ENCODE data around the gene FKBP5.

The FKBP5 gene

DNA sequence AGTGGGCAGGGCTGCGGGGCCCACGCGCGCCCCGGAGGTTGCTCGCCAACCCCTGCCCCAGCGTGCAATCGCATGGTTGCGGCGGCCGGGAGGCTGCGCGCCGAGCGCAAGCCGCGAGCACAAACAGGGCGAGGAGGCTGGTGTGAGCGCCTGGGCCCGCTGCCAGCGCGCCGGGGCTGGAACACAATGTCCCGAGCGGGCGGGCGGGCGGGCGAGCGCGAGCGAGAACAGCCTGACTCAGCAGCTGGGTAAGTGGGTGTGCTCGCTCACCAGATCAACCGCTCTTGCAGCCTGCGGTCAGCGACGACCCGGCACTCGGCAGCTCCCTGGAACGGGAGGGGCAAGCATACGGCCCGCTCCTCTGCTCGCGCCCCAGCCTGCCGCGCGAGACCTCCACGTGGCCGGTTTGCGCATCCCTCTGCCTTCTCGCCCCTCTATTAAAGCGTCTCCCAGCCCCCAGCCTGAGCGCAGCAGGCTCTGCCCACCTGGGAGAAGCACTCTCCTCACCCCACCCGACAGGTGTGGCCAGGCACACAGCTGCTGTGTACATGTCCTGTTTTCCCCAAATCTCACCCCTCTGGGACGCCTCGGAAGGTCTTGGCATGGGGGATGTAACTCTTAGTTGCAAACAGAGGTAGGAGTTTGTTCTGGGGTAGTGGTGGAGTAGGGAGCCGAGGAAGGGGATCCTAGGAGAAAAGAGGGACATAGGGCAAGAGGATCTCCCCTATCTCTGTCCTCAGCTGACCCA, 39.4 kb upstream of the FKBP5 start:
- TF ChIP-seq, protein P1, sequence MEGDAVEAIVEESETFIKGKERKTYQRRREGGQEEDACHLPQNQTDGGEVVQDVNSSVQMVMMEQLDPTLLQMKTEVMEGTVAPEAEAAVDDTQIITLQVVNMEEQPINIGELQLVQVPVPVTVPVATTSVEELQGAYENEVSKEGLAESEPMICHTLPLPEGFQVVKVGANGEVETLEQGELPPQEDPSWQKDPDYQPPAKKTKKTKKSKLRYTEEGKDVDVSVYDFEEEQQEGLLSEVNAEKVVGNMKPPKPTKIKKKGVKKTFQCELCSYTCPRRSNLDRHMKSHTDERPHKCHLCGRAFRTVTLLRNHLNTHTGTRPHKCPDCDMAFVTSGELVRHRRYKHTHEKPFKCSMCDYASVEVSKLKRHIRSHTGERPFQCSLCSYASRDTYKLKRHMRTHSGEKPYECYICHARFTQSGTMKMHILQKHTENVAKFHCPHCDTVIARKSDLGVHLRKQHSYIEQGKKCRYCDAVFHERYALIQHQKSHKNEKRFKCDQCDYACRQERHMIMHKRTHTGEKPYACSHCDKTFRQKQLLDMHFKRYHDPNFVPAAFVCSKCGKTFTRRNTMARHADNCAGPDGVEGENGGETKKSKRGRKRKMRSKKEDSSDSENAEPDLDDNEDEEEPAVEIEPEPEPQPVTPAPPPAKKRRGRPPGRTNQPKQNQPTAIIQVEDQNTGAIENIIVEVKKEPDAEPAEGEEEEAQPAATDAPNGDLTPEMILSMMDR (IDR thresholded peaks at IDR 0.05; ENCODE audit: low read depth, low read length, missing control alignments), result no peak
- DNase-seq (ENCODE audit: low read depth), result peak; percentile 88
- peak overlapping the region; percentile 41 for H3K4me3 ChIP-seq (ENCODE audit: low read depth, low read length)
- in situ Hi-C loops (cut with HindIII; ENCODE audit: low sequenced_read_pairs), result no loop called here

DNA sequence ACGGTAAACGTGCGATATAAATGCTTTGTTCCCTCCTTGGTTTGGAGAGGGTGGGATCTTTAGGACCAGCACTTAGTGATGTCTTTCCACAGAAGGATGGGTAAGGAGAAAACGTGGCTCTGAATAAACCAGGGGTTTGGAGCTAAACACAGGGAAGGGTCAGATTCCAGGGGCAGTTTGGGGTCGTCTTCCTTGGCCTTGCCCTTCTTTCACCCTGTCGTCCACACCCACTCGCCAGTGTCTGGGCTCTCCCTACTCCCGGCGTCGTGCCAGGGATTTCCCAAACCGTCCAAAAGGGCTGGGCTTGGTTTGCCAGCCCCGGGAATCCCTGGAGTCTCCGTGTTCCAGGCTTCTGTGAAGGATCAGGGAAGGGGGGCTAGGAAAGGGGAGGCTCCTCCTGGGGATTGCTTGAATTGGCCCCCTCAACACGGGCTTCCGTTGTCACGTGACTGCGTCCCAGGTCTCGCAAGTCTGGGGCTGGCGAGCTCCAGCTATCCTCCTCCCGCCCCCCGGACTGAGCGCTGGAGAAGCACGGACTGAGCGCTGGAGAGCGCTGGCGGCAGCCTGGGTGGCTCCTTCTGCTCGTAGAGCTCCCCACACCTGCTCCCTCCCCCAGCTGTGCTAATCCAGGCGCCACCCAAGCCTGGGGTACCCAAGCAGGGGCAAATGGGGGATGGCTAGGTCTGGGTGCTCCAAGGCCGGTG, 38.7 kb upstream of the FKBP5 start:
- in situ Hi-C loops (cut with HindIII; ENCODE audit: low sequenced_read_pairs), result no loop called here
- peak overlapping the region; percentile 41 for H3K4me3 ChIP-seq (ENCODE audit: low read depth, low read length)
- DNase-seq (ENCODE audit: low read depth), result no peak
- TF ChIP-seq, protein P1 (IDR thresholded peaks at IDR 0.05; ENCODE audit: low read depth, low read length, missing control alignments), result no peak

DNA sequence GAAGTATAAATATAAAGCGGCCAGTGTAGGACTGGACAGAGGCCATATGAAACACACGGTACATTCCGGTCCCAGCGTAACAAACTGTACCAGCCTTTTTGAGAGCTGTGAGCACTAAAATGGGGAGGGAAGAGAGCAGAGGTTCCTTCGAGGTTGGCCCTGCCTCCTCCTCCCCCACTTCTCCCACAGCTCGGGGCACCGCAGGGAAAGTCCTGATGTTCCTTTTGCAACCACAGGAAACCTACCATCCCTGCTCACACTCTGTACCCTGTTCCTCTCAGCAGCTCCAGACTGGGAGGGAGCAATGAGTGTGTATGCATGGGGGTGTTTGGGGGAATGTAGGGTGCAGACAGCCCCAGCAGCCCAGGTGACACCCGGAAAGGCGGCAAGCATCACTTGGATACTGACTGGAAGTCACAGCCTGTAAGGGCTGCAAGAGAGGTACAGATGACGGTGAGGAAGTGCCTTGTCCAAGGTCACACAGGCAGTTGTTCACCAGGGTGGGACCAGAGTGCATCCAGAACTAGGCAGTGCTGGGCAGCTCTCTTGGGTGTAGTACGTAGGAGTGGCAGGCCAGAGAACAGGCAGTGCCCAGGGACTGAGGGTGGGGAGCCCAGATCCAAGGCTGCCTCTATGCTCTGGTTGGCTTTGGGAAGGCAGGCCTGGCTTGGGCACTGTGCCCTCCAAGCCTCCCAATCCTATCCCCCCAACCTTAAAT, 37.2 kb upstream of the FKBP5 start:
- in situ Hi-C loops (cut with HindIII; ENCODE audit: low sequenced_read_pairs), result no loop called here
- no peak for DNase-seq (ENCODE audit: low read depth)
- H3K4me3 ChIP-seq (ENCODE audit: low read depth, low read length), result no peak overlapping the region
- TF ChIP-seq, protein P1 (IDR thresholded peaks at IDR 0.05; ENCODE audit: low read depth, low read length, missing control alignments), result no peak

DNA sequence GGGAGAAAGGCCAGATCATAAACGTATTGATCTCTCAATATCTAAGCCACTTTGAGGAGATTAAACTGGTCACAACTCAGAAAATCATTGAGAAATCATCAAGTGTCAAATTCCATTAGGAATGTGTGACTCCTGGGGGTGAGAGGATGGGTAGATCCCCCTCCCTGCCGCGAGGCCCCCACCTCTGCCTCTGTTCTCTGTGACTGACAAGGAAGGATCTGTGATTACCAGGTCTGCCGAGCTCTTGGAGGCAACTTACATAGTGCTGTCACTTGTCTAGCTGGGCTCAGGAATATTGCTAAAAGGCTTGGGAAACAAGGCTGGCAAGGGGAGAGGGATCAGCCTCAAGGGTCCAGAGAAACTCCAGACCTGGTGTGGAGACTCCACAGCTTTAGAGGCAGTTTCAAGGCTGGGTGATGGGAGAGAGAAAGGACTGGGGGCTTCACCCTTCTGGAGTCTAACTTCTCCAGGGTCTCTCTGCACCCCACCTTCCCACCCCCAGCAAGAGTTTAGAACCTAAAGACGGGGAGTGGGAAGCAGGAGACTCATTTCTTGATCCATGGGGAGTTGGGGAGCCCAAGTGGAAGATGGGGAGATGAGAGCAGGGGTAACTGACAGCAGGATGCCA, 36.5 kb upstream of the FKBP5 start:
- no peak for DNase-seq (ENCODE audit: low read depth)
- TF ChIP-seq, protein P1 (IDR thresholded peaks at IDR 0.05; ENCODE audit: low read depth, low read length, missing control alignments), result no peak
- in situ Hi-C loops (cut with HindIII; ENCODE audit: low sequenced_read_pairs), result no loop called here
- no peak overlapping the region for H3K4me3 ChIP-seq (ENCODE audit: low read depth, low read length)

DNA sequence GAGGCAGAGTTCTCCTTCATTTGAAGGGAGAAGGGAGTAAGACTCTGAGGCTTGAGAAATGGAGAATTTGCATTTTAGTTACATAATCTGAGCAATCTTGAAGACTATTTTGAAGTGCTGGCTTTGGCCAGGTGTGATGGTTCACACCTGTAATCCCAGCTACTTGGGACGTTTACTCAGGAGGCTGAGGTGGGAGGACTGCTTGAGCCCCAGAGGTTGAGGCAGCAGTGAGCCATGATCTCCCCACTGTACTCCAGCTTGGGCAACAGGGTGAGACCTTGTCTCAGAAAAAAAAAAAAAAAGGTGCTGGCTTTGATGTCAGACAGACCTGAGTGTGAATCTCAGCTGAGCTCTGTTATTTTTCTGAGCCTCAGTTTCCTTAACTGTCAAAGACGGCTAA, 35.8 kb upstream of the FKBP5 start:
- no peak overlapping the region for H3K4me3 ChIP-seq (ENCODE audit: low read depth, low read length)
- in situ Hi-C loops (cut with HindIII; ENCODE audit: low sequenced_read_pairs), result no loop called here
- TF ChIP-seq, protein P1 (IDR thresholded peaks at IDR 0.05; ENCODE audit: low read depth, low read length, missing control alignments), result no peak
- DNase-seq (ENCODE audit: low read depth), result no peak

DNA sequence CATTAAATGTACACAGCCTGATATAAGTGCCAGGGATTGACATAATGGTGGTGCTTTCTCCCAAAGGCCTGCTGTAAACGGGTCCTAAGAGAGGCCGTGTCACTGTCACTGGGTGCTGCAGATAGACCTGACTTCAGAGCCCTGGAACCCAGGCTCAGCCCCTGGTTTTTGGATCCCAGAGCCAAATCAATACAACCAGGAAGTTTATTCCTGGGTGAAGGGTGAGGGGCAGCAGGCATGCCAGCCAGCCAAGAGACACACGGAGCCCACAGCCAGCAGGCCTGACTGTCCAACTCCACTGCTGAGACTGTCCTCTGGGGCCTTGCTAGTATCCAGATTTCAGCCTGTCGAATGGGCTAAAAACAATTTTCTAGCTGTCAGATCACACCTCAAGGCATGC, 35.3 kb upstream of the FKBP5 start:
- in situ Hi-C loops (cut with HindIII; ENCODE audit: low sequenced_read_pairs), result no loop called here
- TF ChIP-seq, protein P1 (IDR thresholded peaks at IDR 0.05; ENCODE audit: low read depth, low read length, missing control alignments), result no peak
- H3K4me3 ChIP-seq (ENCODE audit: low read depth, low read length), result no peak overlapping the region
- DNase-seq (ENCODE audit: low read depth), result no peak
